SU-DHL-6 (cell line): Measurements from ENCODE around the gene CHST4.

Source experiments
- EZH2phosphoT487 ChIP-seq: fragments of 200-600 bp; sonication (generic), shearing (Covaris generic); conservative IDR thresholded peaks from 2 replicates; pipeline ENCODE4 v1.6.1; 2018; ENCODE audit warnings: mild to moderate bottlenecking, antibody characterized with exemption, low read length, moderate library complexity, mixed read lengths
- TF ChIP-seq, protein P1 (sequence below): fragments of 200-600 bp; sonication (generic); IDR thresholded peaks from one replicate; pipeline ENCODE4 v1.5.1; 2017; ENCODE audit warnings: antibody characterized with exemption, mild to moderate bottlenecking, low read length, moderate library complexity; ENCODE audit not compliant: insufficient read depth, poor library complexity, severe bottlenecking

DNA sequence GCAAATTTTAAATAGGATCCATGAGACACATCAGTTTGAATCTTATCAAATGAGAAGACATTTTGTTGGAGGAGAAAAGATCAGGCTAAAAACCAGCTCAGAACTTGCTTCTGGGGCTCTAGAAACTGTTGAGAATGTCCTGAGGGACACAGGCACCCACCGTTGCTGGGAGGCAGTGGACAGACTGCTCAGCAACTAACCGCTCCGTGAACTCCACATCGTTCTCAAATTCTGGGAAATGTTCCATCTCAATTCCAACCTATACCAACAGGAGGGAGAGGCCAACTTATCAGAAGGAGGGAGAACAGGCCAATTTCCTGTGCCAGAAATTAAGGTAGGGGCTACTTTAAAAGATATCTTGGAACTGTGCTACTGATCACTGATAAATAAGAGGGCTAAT is 42.3 kb downstream of the CHST4 start:
- TF ChIP-seq, protein P1, sequence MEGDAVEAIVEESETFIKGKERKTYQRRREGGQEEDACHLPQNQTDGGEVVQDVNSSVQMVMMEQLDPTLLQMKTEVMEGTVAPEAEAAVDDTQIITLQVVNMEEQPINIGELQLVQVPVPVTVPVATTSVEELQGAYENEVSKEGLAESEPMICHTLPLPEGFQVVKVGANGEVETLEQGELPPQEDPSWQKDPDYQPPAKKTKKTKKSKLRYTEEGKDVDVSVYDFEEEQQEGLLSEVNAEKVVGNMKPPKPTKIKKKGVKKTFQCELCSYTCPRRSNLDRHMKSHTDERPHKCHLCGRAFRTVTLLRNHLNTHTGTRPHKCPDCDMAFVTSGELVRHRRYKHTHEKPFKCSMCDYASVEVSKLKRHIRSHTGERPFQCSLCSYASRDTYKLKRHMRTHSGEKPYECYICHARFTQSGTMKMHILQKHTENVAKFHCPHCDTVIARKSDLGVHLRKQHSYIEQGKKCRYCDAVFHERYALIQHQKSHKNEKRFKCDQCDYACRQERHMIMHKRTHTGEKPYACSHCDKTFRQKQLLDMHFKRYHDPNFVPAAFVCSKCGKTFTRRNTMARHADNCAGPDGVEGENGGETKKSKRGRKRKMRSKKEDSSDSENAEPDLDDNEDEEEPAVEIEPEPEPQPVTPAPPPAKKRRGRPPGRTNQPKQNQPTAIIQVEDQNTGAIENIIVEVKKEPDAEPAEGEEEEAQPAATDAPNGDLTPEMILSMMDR = no peak
- TF ChIP-seq EZH2phosphoT487 = no peak
